Esophagus squamous epithelium (tissue), 4 donors: ENCODE results near the gene KRIT1.

Source experiments
- POLR2A ChIP-seq, 4 donors: fragments of 450-650 bp; IDR thresholded peaks; one replicate each; pipeline ENCODE4 v1.6.1; 2017; ENCODE audit warnings: antibody characterized with exemption in 4 of 4, mild to moderate bottlenecking in 4 of 4, moderate library complexity in 3 of 4
- TF ChIP-seq, protein P1 (sequence below), 6 experiments: fragments of 450-650 bp in 4 of 6; fragments of 200-600 bp in 2 of 6; sonication (generic) in 2 of 6; IDR thresholded peaks; one replicate each; pipeline ENCODE4 v1.5.1; 2016 to 2019; ENCODE audit warnings: antibody characterized with exemption in 6 of 6, mild to moderate bottlenecking in 4 of 6, moderate library complexity in 4 of 6

GRCh38 chr7:92266415-92267241 is 20.9 kb upstream of the KRIT1 start:
- TF ChIP-seq, protein P1, sequence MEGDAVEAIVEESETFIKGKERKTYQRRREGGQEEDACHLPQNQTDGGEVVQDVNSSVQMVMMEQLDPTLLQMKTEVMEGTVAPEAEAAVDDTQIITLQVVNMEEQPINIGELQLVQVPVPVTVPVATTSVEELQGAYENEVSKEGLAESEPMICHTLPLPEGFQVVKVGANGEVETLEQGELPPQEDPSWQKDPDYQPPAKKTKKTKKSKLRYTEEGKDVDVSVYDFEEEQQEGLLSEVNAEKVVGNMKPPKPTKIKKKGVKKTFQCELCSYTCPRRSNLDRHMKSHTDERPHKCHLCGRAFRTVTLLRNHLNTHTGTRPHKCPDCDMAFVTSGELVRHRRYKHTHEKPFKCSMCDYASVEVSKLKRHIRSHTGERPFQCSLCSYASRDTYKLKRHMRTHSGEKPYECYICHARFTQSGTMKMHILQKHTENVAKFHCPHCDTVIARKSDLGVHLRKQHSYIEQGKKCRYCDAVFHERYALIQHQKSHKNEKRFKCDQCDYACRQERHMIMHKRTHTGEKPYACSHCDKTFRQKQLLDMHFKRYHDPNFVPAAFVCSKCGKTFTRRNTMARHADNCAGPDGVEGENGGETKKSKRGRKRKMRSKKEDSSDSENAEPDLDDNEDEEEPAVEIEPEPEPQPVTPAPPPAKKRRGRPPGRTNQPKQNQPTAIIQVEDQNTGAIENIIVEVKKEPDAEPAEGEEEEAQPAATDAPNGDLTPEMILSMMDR (IDR thresholded peaks at IDR 0.05) = no peak
- TF ChIP-seq POLR2A (IDR thresholded peaks at IDR 0.05) = no peak
